GM19468 (cell line): Measurements from ENCODE around the gene LOXL1.

Source experiments
- ATAC-seq: cut with Tn5 transposase; IDR thresholded peaks from one replicate; pipeline ENCODE4 v1.9.1; 2021; ENCODE audit warnings: mild to moderate bottlenecking, moderate library complexity, moderate number of reproducible peaks; ENCODE audit not compliant: unreplicated experiment; ENCODE audit errors: extremely low read depth

Gene LOXL1

GRCh38 chr15:73899197-73900094 is 26.8 kb upstream of the LOXL1 start:
- no peak for ATAC-seq

- no peak for ATAC-seq
Measured at GRCh38 chr15:73900095-73900712, 26.1 kb upstream of the LOXL1 start.

DNA sequence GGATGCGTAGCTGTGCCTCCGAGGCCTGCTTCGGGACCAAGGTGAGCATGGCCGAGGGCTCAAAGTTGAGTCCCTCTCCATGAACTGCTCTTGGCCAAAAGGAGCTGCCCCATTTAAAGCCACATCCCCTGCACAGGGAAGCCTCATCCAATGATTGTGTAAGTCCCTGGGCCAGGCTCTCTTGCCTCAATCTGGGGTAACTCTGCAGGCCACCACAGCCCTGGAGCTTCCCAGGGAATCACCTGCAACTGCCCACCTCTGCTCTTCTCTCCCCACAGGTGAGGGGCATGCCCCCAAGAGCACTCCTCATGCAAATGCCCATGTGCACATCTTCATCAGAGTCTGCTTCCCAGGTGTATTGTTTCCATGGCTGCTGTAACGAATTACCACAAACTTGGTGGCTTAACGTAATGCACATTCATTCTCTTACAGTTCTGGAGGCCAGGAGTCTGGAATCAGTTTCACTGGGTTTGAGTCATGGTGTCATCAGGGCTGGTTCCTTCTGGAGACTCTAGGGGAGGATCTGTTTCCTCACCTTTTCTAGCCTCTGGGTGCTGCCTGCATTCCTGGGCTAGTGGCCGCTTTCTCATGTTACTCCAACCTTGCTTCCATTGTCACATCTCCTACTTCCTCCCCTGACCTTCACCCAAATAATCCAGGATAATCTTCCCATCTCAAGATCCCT is 25.0 kb upstream of the LOXL1 start:
- ATAC-seq: no peak

- ATAC-seq: no peak
Measured at GRCh38 chr15:73902121-73903020, 23.9 kb upstream of the LOXL1 start.

DNA sequence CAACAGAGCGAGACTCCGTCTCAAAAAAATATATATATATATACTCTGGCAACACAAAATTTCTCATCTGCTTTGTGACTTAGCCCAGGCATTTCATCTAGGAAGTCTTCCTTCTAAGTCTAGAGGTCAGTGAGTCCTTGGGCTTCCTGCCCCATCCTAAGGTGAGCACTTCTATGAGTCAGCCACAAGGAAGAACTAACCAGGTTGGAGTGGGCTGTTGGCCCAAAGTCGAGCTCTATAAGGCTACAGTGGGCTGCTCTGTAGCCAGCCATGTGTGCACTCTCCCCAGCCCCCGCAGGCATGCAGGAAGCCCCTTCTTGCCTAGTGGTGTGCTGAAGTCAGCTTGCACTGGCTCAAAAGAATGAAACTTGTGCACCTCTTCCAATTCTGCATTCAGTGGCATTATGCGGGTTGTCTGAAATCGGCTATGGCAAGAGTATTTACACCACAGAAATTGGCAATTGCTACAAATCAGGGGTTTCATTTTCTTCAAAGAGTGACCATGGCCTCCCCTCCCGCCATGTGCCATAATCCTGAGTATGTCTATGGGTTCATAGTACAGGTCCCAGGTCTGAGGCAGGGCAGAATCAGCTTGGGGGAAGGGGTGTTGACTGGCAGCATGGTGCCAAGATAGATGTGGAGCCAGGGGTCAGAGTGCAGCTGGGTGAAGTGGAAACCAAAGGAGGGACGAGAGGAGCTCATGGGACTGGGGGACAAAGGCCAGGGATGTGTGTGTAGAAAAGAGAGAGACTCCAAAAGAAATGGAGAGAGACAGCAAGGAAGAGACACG is 22.0 kb upstream of the LOXL1 start:
- no peak for ATAC-seq

DNA sequence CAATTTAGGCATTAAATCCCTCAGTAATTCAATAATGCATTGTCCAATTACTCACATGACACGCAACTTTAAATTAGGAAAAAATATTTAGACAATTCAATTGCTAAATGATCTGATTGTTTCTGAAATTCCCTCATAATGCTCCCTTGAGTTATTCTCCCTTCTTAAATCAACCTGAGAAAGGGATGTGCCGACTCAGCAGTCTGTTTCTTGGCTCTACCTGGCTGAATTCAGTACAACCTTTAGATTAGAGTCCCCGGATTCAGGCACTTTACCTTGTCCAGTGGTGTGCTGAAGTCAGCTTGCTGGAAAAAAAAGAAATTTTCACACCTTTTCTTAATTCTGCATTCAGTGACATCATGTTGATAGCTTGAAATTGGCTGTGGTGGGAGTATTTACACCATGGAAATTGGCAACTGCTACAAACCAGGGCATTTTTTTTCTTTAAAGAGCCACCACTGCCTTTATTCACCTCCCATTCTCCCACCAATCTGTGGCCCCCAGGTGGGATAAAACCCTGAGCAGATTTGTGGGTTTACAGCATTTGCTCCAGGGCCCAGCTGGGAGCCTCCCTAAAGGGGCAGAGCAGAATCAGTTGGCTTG is 20.9 kb upstream of the LOXL1 start:
- ATAC-seq: no peak

- ATAC-seq: no peak
Measured at GRCh38 chr15:73906346-73907034, 19.8 kb upstream of the LOXL1 start.

DNA sequence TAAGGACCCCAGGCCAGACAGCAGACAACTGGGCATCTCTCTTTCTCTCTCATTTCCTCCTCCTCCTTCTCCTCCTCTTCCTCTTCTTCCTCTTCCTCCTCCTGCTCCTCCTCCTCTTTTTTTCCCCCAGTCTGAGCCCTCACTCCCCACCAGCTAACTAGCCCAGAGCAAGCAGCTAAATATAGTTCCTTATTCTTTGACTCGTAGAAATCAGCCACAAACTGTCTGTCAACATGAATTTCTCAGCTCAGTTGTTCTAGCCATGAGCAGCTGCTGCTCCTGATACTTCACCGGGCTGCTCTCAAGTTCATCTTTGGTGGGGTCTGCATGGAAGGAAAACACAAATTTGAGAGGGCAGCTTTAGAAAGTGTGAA is 19.2 kb upstream of the LOXL1 start:
- no peak for ATAC-seq

DNA sequence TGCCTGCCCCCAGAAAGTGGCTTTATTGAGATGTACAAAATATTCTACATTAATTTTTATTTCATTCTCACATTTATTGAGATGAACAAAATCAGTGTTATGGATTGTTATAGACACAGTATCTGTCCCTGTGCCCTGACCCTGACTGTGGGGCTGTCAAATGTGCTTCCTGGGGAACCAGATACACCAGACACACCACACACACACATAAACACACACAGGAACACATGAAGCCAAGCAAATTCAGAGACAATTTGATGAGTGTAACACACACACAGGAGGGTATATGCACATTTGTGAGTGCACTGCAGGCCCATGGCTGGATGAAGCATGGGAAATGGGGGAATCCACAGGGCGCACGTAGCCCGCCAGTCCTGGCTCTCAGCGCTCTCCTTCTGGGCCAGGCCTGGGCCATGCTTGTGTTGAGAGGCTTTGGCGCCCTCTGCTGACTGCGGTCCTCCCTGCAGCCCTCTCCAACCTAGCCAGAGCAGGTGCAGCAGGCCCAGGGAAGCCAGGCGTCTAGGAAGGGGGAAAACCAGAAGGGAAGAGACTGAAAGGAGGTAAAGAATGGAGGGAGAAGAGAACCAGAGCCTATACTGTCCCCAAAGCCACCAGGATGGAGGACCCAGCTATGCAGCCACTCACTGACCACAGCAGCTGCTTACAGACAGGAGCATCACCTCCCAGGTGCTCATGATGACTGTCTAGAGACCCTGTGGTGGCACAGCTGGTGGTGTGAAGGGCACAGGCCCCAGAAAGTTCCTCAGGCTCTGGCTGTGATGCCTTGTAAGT is 18.0 kb upstream of the LOXL1 start:
- no peak for ATAC-seq

DNA sequence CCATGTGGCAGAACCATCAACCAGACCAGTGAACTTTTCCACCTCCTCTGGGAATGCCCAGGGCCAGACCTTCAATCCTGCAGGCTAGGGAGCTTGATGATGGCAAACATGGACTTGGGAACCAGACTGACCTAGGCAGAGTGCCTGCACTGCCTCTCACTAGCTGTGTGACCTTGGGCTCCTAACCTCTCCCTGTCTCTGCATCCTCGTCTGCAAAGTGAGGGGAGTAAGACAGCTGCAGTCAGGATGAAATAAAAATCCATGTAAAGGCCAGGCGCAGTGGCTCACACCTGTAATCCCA is 17.5 kb upstream of the LOXL1 start:
- no peak for ATAC-seq

DNA sequence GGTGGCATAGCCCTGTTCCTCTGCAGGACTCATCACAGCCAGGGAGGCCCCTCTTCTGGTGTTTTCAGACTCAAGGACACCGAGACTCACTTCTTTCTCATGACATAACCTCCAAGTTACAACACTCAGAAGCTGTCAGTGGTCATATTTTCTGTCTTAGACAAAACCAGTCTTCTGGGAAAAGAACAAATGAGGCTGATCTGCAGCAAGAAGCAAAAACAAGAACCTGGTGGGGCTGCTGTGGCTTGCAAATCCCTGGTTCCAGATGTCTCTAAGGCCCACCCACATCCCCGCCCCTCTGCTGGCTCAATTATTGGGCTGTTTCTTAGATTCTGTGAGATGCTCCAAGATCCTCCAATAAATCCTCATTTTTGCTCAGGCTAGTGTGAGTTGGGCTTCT is 16.6 kb upstream of the LOXL1 start:
- no peak for ATAC-seq

DNA sequence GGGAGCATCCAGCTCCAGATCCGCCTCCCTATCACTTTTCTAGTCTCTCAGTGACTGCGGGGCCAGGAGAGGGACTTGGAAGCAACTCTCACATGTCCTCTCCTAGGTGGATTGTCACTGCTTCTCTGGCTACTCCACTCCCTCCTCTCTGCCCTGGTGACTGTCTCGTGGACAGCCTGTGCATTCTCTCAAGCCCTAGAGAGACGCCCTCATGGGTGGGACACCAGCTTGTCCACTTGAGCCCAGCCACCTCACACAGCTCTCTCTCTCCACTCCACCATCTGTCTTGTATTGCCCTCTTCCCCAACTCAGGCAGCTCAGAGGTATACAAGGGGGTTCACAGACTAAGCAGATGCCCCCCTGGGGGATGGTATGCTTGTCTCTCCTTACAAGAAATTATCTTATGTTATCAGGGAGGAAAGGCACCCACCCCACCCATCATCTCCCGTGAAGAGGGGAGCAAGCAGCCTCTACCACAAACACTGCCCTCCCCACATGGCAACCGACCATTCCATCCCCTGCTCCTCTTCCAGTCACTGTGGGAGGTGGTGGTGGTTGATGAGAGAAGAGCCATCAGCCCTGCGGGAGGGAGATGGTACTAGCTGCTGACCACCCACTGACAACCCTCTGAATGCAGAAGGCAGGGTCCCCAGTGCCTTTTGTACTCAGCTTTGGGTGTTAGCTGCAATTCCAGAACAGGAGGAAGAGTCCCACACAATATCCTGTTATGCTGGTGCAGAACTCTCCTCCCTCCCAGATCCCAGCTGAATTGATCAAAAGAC is 15.5 kb upstream of the LOXL1 start:
- ATAC-seq: no peak

DNA sequence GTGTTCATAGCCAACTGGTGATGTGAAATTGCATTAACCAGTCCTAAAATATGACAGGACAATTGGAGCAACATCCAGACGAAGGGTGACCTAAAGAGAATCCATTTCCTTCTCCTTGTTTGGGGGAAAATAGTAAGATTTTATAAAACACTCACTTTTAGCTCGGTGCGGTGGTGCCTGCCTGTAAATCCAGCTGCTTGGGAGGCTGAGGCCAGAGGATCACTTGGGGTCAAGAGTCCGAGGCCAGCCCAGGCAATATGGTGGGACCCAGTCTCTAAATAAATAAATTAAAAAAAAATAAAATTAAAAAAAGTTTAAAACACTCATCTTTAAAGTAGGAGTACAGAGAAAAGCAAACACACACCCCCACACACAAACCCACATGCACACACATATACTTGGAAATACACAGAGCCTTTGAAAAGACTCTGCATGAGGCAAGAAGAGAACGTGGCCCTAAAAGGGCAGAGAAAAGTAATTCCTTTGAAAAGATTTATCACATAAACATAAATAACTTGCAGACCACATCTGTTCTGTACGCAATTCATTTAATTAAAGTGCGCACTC is 14.1 kb upstream of the LOXL1 start:
- no peak for ATAC-seq

GRCh38 chr15:73914145-73914544 is 12.1 kb upstream of the LOXL1 start:
- ATAC-seq: no peak

- no peak for ATAC-seq
Measured at GRCh38 chr15:73915082-73915481, 11.2 kb upstream of the LOXL1 start.

GRCh38 chr15:73918784-73919183 is 7.5 kb upstream of the LOXL1 start:
- no peak for ATAC-seq

GRCh38 chr15:73919706-73920105 is 6.6 kb upstream of the LOXL1 start:
- no peak for ATAC-seq
